BJ (cell line): ENCODE measurements around the gene CALCB. TPM values are rescaled to one million over a fixed set of nuclear protein-coding genes. Genes with fewer than 3 reads are reported as not detected.

ENCODE experiments used
- CTCF ChIA-PET: fragments of 350-600 bp; formaldehyde crosslinking; extraction: SDS; loops from one replicate; lab custom pipeline; 2021; ENCODE audit warnings: antibody characterized with exemption, inconsistent platforms; lab: Yijun Ruan, JAX
- POLR2A ChIA-PET: fragments of 300-600 bp; sonication (Branson Sonifier 250); formaldehyde crosslinking; extraction: SDS; loops from one replicate; lab custom pipeline; 2021; ENCODE audit warnings: antibody characterized with exemption; lab: Charles Lee
- DNase-seq: peaks from one replicate; pipeline ENCODE4 v3.0.0-alpha.2; 2011; ENCODE audit warnings: low read depth
- H3K27me3 ChIP-seq: 2 replicates; pipeline ENCODE4 v1.6.0; 2011; ENCODE audit warnings: low read length; ENCODE audit not compliant: control insufficient read depth, insufficient read depth
- H3K36me3 ChIP-seq: 2 replicates; pipeline ENCODE4 v1.5.1; 2011; ENCODE audit warnings: low read length; ENCODE audit not compliant: control insufficient read depth, insufficient read depth
- H3K4me3 ChIP-seq: 2 replicates; pipeline ENCODE4 v1.5.1; 2011; ENCODE audit warnings: low read depth, mild to moderate bottlenecking, control low read depth, low read length
- polyA plus RNA-seq: library from polyadenylated mRNA; depleted of rRNA; stranded (reverse); fragments of >200 nt; gene quantifications from 2 replicates; pipeline ENCODE4 v1.2.3, GENCODE V29; 2011
- TF ChIP-seq, protein P1 (sequence below): IDR thresholded peaks from 2 replicates; pipeline ENCODE4 v1.5.1; 2011; ENCODE audit warnings: low read depth, mild to moderate bottlenecking, control low read depth, inconsistent platforms, low read length, moderate library complexity; ENCODE audit not compliant: insufficient read depth

The CALCB gene
- polyA plus RNA-seq, 1 experiment, result not detected

DNA sequence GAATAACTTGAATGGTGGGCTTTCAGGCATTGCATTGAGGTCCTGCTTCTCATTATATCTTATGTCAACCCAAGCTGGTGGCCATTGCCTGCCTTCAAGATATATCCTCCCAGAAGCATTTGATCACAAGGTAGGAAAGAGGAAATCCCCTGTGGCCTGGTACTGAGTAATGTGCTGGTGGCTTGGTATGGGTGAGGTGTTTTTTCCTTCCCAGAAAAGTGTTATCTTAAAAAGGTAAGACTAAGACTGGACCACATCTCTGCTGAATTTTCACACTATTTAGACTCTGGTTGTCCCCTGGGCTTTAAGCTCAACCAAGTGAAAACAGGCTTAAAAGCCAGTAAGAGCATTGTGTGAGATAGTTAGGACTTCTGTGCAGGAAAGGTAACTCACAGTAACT, 45.0 kb downstream of the CALCB start:
- no peak for DNase-seq
- Histone ChIP-seq H3K27me3 (no peaks in the 10 kb centered on the region; the same call in 1 of the 2 replicates), H3K4me3 (no peak overlapping the region), H3K36me3 (no peaks in the 10 kb centered on the region)
- CTCF ChIA-PET, result interaction anchor here (1.4 kb wide), 1 partner anchor 89 kb away, joined by 6 read pairs; no protein-coding TSS in a partner anchor
- TF ChIP-seq, protein P1, sequence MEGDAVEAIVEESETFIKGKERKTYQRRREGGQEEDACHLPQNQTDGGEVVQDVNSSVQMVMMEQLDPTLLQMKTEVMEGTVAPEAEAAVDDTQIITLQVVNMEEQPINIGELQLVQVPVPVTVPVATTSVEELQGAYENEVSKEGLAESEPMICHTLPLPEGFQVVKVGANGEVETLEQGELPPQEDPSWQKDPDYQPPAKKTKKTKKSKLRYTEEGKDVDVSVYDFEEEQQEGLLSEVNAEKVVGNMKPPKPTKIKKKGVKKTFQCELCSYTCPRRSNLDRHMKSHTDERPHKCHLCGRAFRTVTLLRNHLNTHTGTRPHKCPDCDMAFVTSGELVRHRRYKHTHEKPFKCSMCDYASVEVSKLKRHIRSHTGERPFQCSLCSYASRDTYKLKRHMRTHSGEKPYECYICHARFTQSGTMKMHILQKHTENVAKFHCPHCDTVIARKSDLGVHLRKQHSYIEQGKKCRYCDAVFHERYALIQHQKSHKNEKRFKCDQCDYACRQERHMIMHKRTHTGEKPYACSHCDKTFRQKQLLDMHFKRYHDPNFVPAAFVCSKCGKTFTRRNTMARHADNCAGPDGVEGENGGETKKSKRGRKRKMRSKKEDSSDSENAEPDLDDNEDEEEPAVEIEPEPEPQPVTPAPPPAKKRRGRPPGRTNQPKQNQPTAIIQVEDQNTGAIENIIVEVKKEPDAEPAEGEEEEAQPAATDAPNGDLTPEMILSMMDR, result no peak
- POLR2A ChIA-PET, result no interaction called here

DNA sequence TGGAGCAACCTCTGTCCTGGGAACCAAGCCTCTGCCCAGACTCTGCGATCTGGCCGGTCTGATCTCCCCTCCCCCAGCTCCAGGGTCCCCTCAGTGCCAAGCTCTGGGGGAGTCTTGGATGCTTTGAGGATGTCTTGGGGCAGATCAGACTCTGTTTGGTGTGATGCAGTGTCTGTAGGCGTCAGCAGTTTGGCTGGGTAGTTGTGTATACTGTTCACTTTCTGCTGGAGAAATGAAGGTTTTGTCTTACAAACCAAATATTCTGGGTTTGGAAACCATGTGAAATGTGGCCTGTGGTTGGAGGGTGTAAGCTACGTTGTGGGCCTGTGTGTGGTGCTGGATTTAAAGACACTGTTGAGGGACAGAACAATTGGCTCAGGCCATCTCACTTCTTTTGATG, 46.0 kb downstream of the CALCB start:
- no peaks in the 10 kb centered on the region for H3K36me3 ChIP-seq
- DNase-seq, result no peak
- TF ChIP-seq, protein P1, result no peak
- H3K4me3 ChIP-seq, result no peak overlapping the region
- POLR2A ChIA-PET, result no interaction called here
- CTCF ChIA-PET, result interaction anchor here (1.4 kb wide), 1 partner anchor 88 kb away, joined by 6 read pairs; no protein-coding TSS in a partner anchor
- no peaks in the 10 kb centered on the region; the same call in 1 of the 2 replicates for H3K27me3 ChIP-seq

DNA sequence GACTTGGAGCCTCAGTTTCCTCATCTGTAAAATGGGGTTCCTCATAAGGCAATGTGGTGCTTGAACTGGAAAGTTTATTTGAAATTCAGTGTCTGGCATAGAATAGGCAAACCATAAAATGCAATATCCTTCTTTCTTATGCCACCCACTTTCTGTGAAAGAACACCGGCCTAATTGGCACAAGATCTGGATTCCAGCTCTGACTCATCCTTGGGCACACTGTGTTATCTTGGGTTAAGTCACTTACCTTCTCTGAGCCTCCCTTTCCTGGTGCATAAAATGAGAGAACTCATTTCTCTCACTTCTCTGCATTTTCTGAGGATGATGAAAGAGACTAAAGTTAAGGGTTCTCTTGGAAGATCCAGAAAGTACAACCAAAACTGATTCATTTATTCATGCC, 46.4 kb downstream of the CALCB start:
- H3K27me3 ChIP-seq, result no peaks in the 10 kb centered on the region; the same call in 1 of the 2 replicates
- H3K36me3 ChIP-seq, result no peaks in the 10 kb centered on the region
- DNase-seq, result no peak
- H3K4me3 ChIP-seq, result no peak overlapping the region
- ChIA-PET POLR2A (no interaction called here), CTCF (no interaction called here)
- TF ChIP-seq, protein P1, result no peak

DNA sequence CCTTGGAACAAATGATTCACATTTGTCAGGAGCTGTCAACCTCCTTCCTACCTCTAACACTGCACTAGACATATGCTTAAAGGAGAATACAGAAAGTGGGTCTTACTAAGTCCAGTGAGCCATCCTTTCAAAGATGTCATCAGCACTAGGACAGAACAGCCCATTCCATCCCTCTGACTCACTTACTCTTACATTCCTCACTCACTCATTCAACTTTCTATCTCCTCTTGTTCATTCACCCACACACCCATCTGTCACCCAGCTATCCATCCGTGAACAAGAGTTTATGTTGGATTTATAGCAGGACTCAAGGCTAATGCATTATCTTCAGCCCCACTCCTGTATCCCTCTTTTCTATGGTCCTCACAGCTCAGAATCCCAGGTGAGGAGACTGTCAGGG, 50.5 kb downstream of the CALCB start:
- H3K4me3 ChIP-seq, result no peak overlapping the region
- POLR2A ChIA-PET, result no interaction called here
- H3K36me3 ChIP-seq, result no peaks in the 10 kb centered on the region
- DNase-seq, result peak; percentile 40
- TF ChIP-seq, protein P1, result no peak
- CTCF ChIA-PET, result interaction anchor here (0.9 to 1.4 kb wide), 3 partner anchors 10 to 35 kb away, joined by 3 to 5 read pairs (median 3); no protein-coding TSS in a partner anchor
- no peaks in the 10 kb centered on the region for H3K27me3 ChIP-seq

DNA sequence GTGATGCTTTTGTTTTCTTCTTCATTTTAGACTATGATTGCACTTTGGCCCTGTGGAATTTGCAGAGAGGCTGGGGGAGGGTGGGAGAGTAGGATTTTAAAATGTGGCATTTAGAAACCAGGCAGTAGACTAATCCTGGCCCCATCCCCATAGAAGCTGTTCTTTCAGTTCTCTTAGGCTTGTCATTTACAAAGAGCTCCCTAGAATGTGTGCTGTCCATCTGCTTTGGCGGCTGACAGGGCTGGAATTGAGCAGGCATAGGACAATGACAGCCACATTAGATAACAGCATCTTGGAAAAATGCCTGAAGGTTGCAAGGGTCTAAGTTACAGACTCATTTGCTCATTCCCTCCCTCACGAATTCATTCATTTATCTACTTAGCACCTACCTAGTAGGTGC, 51.1 kb downstream of the CALCB start:
- CTCF ChIA-PET, result interaction anchor here (1.4 to 2.3 kb wide), 2 partner anchors 34 kb away, joined by 5 to 11 read pairs; no protein-coding TSS in a partner anchor
- no peak for DNase-seq
- POLR2A ChIA-PET, result no interaction called here

More for the DNA sequence above, 51.1 kb downstream of the CALCB start:
- TF ChIP-seq, protein P1, result no peak
- Histone ChIP-seq H3K4me3 (no peak overlapping the region), H3K36me3 (no peaks in the 10 kb centered on the region), H3K27me3 (no peaks in the 10 kb centered on the region)
